ENCODE results near the gene DOCK1. TPM values are rescaled to one million over a fixed set of nuclear protein-coding genes. Genes with fewer than 3 reads are reported as not detected.
A peak's percentile ranks its signal among the peaks of the same experiment; 100 is the strongest.

The DOCK1 gene
- total RNA-seq, 1 donor from 2014 or later = 16.8 TPM

DNA sequence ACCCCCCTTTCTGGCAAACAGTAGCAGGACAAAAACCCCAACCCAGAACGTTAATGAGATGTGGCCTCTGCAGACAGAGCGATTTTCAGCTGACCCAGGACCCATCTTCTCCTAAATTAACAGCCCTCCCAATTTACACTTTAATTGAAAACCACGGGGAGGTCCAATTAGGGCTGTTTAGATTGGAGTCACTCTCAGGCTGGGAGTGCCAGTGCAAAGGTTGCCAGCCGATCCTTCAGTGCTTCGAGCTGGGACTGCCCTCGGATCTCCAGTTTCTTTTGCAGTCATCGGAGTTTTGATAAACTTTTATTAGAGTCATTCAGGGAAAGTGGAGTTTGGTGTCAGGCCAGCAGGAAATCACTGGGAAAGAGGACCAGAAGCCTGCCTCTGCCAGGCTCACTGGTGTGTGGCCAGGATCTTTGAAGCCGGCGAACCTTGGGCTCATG is 108.0 kb downstream of the DOCK1 start:
- Histone ChIP-seq H3K9me3 (replicated peaks) (no peaks in the 10 kb centered on the region), H3K27ac (replicated peaks) (peak overlapping the region; percentile 78), H3K36me3 (peaks cover 7% of the 10 kb centered on the region), H3K27me3 (ENCODE audit: low read depth) (no peaks in the 10 kb centered on the region), H3K4me1 (peaks cover 17% of the 10 kb centered on the region), H3K4me3 (peak overlapping the region; percentile 20)
- TF ChIP-seq, protein P1, sequence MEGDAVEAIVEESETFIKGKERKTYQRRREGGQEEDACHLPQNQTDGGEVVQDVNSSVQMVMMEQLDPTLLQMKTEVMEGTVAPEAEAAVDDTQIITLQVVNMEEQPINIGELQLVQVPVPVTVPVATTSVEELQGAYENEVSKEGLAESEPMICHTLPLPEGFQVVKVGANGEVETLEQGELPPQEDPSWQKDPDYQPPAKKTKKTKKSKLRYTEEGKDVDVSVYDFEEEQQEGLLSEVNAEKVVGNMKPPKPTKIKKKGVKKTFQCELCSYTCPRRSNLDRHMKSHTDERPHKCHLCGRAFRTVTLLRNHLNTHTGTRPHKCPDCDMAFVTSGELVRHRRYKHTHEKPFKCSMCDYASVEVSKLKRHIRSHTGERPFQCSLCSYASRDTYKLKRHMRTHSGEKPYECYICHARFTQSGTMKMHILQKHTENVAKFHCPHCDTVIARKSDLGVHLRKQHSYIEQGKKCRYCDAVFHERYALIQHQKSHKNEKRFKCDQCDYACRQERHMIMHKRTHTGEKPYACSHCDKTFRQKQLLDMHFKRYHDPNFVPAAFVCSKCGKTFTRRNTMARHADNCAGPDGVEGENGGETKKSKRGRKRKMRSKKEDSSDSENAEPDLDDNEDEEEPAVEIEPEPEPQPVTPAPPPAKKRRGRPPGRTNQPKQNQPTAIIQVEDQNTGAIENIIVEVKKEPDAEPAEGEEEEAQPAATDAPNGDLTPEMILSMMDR (IDR thresholded peaks at IDR 0.05; ENCODE audit: borderline replicate concordance) = no peak
- intact Hi-C loops (cut with micrococcal nuclease) = no loop called here
- no peak for DNase-seq

DNA sequence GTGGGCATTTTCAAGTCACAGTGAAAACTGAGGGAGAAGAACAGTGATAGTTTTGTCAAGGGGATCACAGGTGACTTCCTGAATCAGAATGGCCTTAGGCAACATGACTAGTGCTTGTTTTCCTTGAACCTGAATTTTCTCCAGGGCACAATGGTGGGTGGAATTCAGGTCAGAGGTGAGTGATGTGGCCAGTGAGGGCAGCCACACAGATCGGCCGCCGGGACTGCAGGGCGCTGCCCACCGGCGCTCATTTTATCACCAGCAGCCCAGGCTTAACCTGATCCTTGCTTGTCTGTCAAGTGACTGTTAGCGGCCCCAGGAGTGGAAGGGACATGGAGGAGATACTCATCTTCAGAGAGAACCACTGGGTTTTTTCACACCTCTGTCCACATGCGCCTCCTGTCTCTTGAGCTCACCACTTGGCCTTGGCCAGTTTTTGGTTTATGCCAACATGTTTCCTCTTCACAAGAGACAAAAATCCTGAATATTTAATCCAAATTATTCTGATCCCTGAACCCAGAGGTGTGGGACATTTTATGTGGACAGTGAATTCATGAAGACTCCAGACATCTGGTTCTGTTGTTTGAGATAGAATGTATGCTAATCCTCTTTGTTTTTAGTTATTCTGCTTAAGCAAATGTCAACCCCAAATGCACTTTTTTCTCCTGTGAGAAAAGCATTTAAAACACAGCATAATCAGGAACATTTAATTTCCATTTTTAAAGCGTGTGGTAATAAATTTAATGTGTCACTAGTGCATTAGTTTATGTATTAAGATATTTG is 108.7 kb downstream of the DOCK1 start:
- Histone ChIP-seq H3K27ac (replicated peaks) (peak overlapping the region; percentile 78), H3K4me1 (peaks cover 17% of the 10 kb centered on the region), H3K27me3 (ENCODE audit: low read depth) (no peaks in the 10 kb centered on the region), H3K36me3 (peaks cover 9% of the 10 kb centered on the region), H3K9me3 (replicated peaks) (no peaks in the 10 kb centered on the region), H3K4me3 (no peak overlapping the region)
- intact Hi-C loops (cut with micrococcal nuclease) = no loop called here
- DNase-seq = no peak
- TF ChIP-seq, protein P1 (IDR thresholded peaks at IDR 0.05; ENCODE audit: borderline replicate concordance) = no peak

DNA sequence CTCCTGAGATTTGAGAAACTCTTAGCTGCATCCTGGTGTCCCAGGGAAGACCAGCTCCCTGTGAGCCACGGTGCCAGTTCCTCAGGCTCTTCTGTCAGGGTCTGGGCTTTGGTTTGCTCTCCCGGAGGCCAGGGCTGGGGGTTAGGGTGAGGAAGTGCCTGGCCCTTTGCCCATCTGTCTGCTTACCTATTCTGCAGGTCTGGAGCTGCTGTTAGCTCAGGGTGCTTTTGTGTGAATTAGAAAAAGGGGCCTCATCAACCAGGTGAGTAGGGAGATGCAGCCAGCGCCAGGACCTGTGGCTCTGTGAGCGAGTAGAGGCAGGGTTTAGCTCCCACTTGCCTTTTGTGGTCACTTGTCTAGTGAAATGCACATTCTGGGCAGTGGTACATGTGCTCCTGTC is 109.4 kb downstream of the DOCK1 start:
- Histone ChIP-seq H3K27me3 (ENCODE audit: low read depth) (no peaks in the 10 kb centered on the region), H3K9me3 (replicated peaks) (no peaks in the 10 kb centered on the region), H3K4me3 (no peak overlapping the region), H3K4me1 (peaks cover 17% of the 10 kb centered on the region), H3K27ac (replicated peaks) (no peak overlapping the region), H3K36me3 (peaks cover 12% of the 10 kb centered on the region)
- no peak for DNase-seq
- intact Hi-C loops (cut with micrococcal nuclease) = no loop called here
- TF ChIP-seq, protein P1 (IDR thresholded peaks at IDR 0.05; ENCODE audit: borderline replicate concordance) = no peak

DNA sequence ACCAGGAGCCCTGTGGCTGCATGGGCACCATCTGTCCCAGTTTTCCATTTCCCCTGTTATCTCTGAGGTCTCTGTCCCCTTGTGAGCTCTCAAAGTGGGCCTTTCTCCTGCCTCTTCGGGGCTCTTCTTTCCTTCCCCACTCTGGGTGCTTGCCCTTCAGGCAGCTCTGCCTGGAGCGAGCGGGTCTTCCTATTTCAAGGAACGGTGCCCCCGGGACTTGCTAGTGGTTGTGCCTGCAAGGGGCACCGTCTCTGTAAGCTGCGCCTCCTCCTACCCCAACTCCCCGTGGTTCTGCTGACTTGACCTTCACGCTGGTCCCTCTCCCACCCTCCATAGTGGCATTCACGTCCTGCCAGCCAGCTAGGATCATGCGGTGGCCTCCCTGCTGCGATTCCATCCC is 110.1 kb downstream of the DOCK1 start:
- no peak overlapping the region for H3K27ac ChIP-seq (replicated peaks)
- H3K9me3 ChIP-seq (replicated peaks) = no peaks in the 10 kb centered on the region
- peaks cover 13% of the 10 kb centered on the region for H3K36me3 ChIP-seq
- intact Hi-C loops (cut with micrococcal nuclease) = no loop called here
- H3K27me3 ChIP-seq (ENCODE audit: low read depth) = no peaks in the 10 kb centered on the region
- no peak overlapping the region for H3K4me3 ChIP-seq
- H3K4me1 ChIP-seq = peaks cover 17% of the 10 kb centered on the region
- no peak for DNase-seq
- TF ChIP-seq, protein P1 (IDR thresholded peaks at IDR 0.05; ENCODE audit: borderline replicate concordance) = no peak

DNA sequence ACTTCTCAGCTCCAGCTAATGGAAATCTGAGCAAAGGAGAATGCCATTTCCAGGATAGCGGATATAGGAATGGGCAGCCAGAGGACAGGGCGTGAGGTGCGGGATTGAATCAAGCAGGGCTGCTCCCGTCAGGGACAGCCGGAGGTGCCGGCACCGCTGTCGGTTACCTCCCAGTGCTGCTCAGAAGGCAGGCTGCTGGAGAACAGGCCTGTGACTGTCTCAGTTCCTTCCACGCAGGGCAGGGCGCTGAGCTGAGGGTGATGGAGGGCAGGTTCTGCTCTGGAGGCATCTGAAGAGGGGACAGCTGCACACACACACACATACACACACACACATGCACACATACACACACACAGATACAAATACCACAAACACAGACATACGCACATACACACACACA is 111.1 kb downstream of the DOCK1 start:
- intact Hi-C loops (cut with micrococcal nuclease) = no loop called here
- H3K27ac ChIP-seq (replicated peaks) = no peak overlapping the region
- no peaks in the 10 kb centered on the region for H3K27me3 ChIP-seq (ENCODE audit: low read depth)
- no peaks in the 10 kb centered on the region for H3K9me3 ChIP-seq (replicated peaks)
- peaks cover 19% of the 10 kb centered on the region for H3K36me3 ChIP-seq
- H3K4me1 ChIP-seq = peaks cover 17% of the 10 kb centered on the region
- DNase-seq = no peak
- H3K4me3 ChIP-seq = no peak overlapping the region
- TF ChIP-seq, protein P1 (IDR thresholded peaks at IDR 0.05; ENCODE audit: borderline replicate concordance) = no peak

All from left ventricle myocardium inferior (tissue), 1 donor.